ENCODE data around the gene PPP1R17. TPM values are rescaled to one million over a fixed set of nuclear protein-coding genes. Genes with fewer than 3 reads are reported as not detected.

The PPP1R17 gene
- total RNA-seq, 1 experiment from 2014 or later: not detected

GRCh38 chr7:31688372-31688771, 1.4 kb downstream of the PPP1R17 start:
- no peaks in the 10 kb centered on the region for H3K9me3 ChIP-seq
- Mint-ChIP-seq H3K27me3 (ENCODE audit: insufficient read depth, unreplicated experiment) (peaks cover 17% of the 10 kb centered on the region), H3K9me3 (ENCODE audit: unreplicated experiment) (no peaks in the 10 kb centered on the region), H3K4me1 (ENCODE audit: low read depth, unreplicated experiment) (no peaks in the 10 kb centered on the region), H3K27ac (ENCODE audit: unreplicated experiment) (no peak overlapping the region), H3K4me3 (ENCODE audit: unreplicated experiment) (no peak overlapping the region), H3K36me3 (ENCODE audit: insufficient read depth, unreplicated experiment) (no peaks in the 10 kb centered on the region)
- ChIA-PET POLR2A (no interaction called here), CTCF (no interaction called here)
- H3K4me1 ChIP-seq: no peaks in the 10 kb centered on the region
- intact Hi-C loops (cut with micrococcal nuclease; ENCODE audit: unreplicated experiment): no loop called here
- no peak for TF ChIP-seq CTCF (IDR thresholded peaks at IDR 0.05; ENCODE audit: insufficient read depth in 1 of 2, low read depth in 1 of 2, low read length in 1 of 2, severe bottlenecking in 1 of 2, unreplicated experiment in 1 of 2)
- no TSS peak for BruUV-seq (replicated peaks)
- DNase-seq: no peak
- no peaks in the 10 kb centered on the region for H3K27me3 ChIP-seq (replicated peaks; ENCODE audit: control insufficient read depth, insufficient read depth, low read length)
- no peak overlapping the region for H3K4me3 ChIP-seq (ENCODE audit: low read depth, low read length)
- no peaks in the 10 kb centered on the region for H3K36me3 ChIP-seq (ENCODE audit: control insufficient read depth, insufficient read depth, low read length)

GRCh38 chr7:31688996-31689395, 2.0 kb downstream of the PPP1R17 start:
- H3K9me3 ChIP-seq: no peaks in the 10 kb centered on the region
- no TSS peak for BruUV-seq (replicated peaks)
- no peaks in the 10 kb centered on the region for H3K36me3 Mint-ChIP-seq (ENCODE audit: insufficient read depth, unreplicated experiment)
- H3K36me3 ChIP-seq (ENCODE audit: control insufficient read depth, insufficient read depth, low read length): no peaks in the 10 kb centered on the region
- no peak overlapping the region for H3K4me3 Mint-ChIP-seq (ENCODE audit: unreplicated experiment)
- ChIA-PET POLR2A (no interaction called here), CTCF (no interaction called here)
- intact Hi-C loops (cut with micrococcal nuclease; ENCODE audit: unreplicated experiment): no loop called here
- no peak for DNase-seq
- peaks cover 20% of the 10 kb centered on the region for H3K27me3 Mint-ChIP-seq (ENCODE audit: insufficient read depth, unreplicated experiment)
- no peaks in the 10 kb centered on the region for H3K27me3 ChIP-seq (replicated peaks; ENCODE audit: control insufficient read depth, insufficient read depth, low read length)
- no peak overlapping the region for H3K4me3 ChIP-seq (ENCODE audit: low read depth, low read length)
- H3K27ac Mint-ChIP-seq (ENCODE audit: unreplicated experiment): no peak overlapping the region
- no peak for TF ChIP-seq CTCF (IDR thresholded peaks at IDR 0.05; ENCODE audit: insufficient read depth in 1 of 2, low read depth in 1 of 2, low read length in 1 of 2, severe bottlenecking in 1 of 2, unreplicated experiment in 1 of 2)
- no peaks in the 10 kb centered on the region for H3K9me3 Mint-ChIP-seq (ENCODE audit: unreplicated experiment)
- no peaks in the 10 kb centered on the region for H3K4me1 ChIP-seq
- no peaks in the 10 kb centered on the region for H3K4me1 Mint-ChIP-seq (ENCODE audit: low read depth, unreplicated experiment)

GRCh38 chr7:31690935-31691334, 3.9 kb downstream of the PPP1R17 start:
- Histone ChIP-seq H3K36me3 (ENCODE audit: control insufficient read depth, insufficient read depth, low read length) (no peaks in the 10 kb centered on the region), H3K9me3 (no peaks in the 10 kb centered on the region), H3K4me1 (no peaks in the 10 kb centered on the region), H3K27me3 (replicated peaks; ENCODE audit: control insufficient read depth, insufficient read depth, low read length) (no peaks in the 10 kb centered on the region), H3K4me3 (ENCODE audit: low read depth, low read length) (no peak overlapping the region)
- no peak for TF ChIP-seq CTCF (IDR thresholded peaks at IDR 0.05; ENCODE audit: insufficient read depth in 1 of 2, low read depth in 1 of 2, low read length in 1 of 2, severe bottlenecking in 1 of 2, unreplicated experiment in 1 of 2)
- Mint-ChIP-seq H3K27ac (ENCODE audit: unreplicated experiment) (no peak overlapping the region), H3K27me3 (ENCODE audit: insufficient read depth, unreplicated experiment) (peaks cover 25% of the 10 kb centered on the region), H3K9me3 (ENCODE audit: unreplicated experiment) (no peaks in the 10 kb centered on the region), H3K4me3 (ENCODE audit: unreplicated experiment) (no peak overlapping the region), H3K36me3 (ENCODE audit: insufficient read depth, unreplicated experiment) (no peaks in the 10 kb centered on the region), H3K4me1 (ENCODE audit: low read depth, unreplicated experiment) (peaks cover 6% of the 10 kb centered on the region)
- intact Hi-C loops (cut with micrococcal nuclease; ENCODE audit: unreplicated experiment): no loop called here
- POLR2A ChIA-PET: no interaction called here
- CTCF ChIA-PET: no interaction called here
- no TSS peak for BruUV-seq (replicated peaks)
- no peak for DNase-seq
